ENCODE measurements around the gene ZC3H7A.

DNA sequence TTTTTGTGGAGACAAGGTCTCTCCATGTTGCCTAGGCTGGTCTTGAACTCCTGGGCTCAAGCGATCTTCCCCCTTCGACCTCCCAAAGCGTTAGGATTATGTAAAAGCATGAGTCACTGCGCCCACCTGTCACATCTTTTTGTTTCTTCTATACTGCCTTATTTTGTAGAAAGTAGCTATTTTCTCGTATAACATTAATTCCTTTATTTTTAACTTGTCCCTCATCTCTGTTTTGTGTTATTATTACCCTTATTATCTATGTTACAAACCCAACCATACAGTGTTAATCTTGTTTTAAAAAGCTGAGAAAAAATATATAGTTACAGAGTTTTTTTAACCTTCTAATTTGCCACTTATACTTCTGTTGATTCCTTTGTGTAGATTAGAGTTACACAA lies 53.0 kb downstream of the ZC3H7A start:
- TF ChIP-seq, protein P1, sequence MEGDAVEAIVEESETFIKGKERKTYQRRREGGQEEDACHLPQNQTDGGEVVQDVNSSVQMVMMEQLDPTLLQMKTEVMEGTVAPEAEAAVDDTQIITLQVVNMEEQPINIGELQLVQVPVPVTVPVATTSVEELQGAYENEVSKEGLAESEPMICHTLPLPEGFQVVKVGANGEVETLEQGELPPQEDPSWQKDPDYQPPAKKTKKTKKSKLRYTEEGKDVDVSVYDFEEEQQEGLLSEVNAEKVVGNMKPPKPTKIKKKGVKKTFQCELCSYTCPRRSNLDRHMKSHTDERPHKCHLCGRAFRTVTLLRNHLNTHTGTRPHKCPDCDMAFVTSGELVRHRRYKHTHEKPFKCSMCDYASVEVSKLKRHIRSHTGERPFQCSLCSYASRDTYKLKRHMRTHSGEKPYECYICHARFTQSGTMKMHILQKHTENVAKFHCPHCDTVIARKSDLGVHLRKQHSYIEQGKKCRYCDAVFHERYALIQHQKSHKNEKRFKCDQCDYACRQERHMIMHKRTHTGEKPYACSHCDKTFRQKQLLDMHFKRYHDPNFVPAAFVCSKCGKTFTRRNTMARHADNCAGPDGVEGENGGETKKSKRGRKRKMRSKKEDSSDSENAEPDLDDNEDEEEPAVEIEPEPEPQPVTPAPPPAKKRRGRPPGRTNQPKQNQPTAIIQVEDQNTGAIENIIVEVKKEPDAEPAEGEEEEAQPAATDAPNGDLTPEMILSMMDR (IDR thresholded peaks at IDR 0.05): no peak
- TF ChIP-seq ZFX (IDR thresholded peaks at IDR 0.05; ENCODE audit: borderline replicate concordance): no peak

All from 22Rv1 (cell line).